Measurements from ENCODE around the gene MS4A18. TPM values are rescaled to one million over a fixed set of nuclear protein-coding genes. Genes with fewer than 3 reads are reported as not detected.

Gene MS4A18
- total and polyA plus RNA-seq, 10 of the 15 experiments (the other 5 are each of a cell fraction or from before 2014, with no cell fraction given) = not detected

DNA sequence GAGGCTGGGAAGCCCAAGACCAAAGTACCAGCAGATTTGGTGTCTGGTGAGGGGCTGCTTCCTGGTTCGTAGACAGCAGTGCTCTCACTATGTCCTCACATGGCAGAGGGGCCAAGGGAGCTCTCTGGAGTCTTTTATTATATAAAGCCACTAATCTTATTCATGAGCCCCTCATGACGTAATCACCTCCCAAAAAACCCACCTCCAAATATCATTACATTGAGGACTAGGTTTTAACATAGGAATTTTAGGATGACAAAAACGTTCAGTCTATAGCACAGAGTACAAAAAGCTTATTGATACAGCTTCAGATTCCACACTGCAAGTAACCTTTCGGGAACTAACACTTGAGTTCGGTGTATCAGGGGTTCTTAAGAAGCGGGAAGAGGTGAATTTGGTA lies 4.1 kb upstream of the MS4A18 start:
- Histone ChIP-seq H2AFZ (ENCODE audit: control insufficient read depth, low read depth, low read length) (no peak overlapping the region), H3K9me3 (replicated peaks; ENCODE audit: control insufficient read depth, insufficient read depth, low read length) (peaks cover 6% of the 10 kb centered on the region; the same call in 2 of the 3 replicates), H3K27ac (ENCODE audit: control insufficient read depth, insufficient read depth) (no peak overlapping the region), H3K27me3 (replicated peaks in 1 of 2; ENCODE audit: control insufficient read depth in 2 of 2, insufficient read depth in 2 of 2, low read length in 1 of 2) (no peaks in the 10 kb centered on the region; a peak in 1 of 4 replicates), H3K9ac (ENCODE audit: control insufficient read depth, insufficient read depth, low read length) (no peak overlapping the region), H3K4me2 (ENCODE audit: control insufficient read depth, insufficient read depth) (no peak overlapping the region), H4K20me1 (ENCODE audit: control insufficient read depth, insufficient read depth) (no peaks in the 10 kb centered on the region), H3K36me3 (ENCODE audit: control insufficient read depth in 2 of 2, insufficient read depth in 2 of 2, low read length in 1 of 2) (no peaks in the 10 kb centered on the region), H3K4me1 (ENCODE audit: control insufficient read depth, insufficient read depth, low read length) (no peaks in the 10 kb centered on the region), H3K79me2 (ENCODE audit: control insufficient read depth, insufficient read depth, low read length) (no peaks in the 10 kb centered on the region), H3K4me3 (no peak overlapping the region)
- POLR2A ChIA-PET = no interaction called here
- WGBS (ENCODE audit: insufficient coverage, insufficient replicate concordance, low lambda C conversion rate, missing lambda C conversion rate) = 54% methylated on average over 6 of the region's 6 CpGs
- RAD21 ChIA-PET (ENCODE audit: unreplicated experiment) = no interaction called here
- CTCF ChIA-PET = no interaction called here
- no peak for DNase-seq (ENCODE audit: low read depth, low spot score)
- SMC1A ChIA-PET (ENCODE audit: uncharacterized antibody, unreplicated experiment) = no interaction called here
- ATAC-seq = no peak
- no TSS peak for BruUV-seq (replicated peaks)
- in situ Hi-C loops (cut with MboI) (no loop called here), intact Hi-C loops (cut with micrococcal nuclease; ENCODE audit: unreplicated experiment) (no loop called here)
- no peak for FAIRE-seq
- TF ChIP-seq, protein P1, sequence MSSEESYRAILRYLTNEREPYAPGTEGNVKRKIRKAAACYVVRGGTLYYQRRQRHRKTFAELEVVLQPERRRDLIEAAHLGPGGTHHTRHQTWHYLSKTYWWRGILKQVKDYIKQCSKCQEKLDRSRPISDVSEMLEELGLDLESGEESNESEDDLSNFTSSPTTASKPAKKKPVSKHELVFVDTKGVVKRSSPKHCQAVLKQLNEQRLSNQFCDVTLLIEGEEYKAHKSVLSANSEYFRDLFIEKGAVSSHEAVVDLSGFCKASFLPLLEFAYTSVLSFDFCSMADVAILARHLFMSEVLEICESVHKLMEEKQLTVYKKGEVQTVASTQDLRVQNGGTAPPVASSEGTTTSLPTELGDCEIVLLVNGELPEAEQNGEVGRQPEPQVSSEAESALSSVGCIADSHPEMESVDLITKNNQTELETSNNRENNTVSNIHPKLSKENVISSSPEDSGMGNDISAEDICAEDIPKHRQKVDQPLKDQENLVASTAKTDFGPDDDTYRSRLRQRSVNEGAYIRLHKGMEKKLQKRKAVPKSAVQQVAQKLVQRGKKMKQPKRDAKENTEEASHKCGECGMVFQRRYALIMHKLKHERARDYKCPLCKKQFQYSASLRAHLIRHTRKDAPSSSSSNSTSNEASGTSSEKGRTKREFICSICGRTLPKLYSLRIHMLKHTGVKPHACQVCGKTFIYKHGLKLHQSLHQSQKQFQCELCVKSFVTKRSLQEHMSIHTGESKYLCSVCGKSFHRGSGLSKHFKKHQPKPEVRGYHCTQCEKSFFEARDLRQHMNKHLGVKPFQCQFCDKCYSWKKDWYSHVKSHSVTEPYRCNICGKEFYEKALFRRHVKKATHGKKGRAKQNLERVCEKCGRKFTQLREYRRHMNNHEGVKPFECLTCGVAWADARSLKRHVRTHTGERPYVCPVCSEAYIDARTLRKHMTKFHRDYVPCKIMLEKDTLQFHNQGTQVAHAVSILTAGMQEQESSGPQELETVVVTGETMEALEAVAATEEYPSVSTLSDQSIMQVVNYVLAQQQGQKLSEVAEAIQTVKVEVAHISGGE (CRISPR knock-in tag; IDR thresholded peaks at IDR 0.05) = no peak
- TF ChIP-seq POLR2AphosphoS5 (IDR thresholded peaks at IDR 0.05; ENCODE audit: low read length) = no peak
- no peak for TF ChIP-seq RAD51 (IDR thresholded peaks at IDR 0.05)
- TF ChIP-seq, protein P2, sequence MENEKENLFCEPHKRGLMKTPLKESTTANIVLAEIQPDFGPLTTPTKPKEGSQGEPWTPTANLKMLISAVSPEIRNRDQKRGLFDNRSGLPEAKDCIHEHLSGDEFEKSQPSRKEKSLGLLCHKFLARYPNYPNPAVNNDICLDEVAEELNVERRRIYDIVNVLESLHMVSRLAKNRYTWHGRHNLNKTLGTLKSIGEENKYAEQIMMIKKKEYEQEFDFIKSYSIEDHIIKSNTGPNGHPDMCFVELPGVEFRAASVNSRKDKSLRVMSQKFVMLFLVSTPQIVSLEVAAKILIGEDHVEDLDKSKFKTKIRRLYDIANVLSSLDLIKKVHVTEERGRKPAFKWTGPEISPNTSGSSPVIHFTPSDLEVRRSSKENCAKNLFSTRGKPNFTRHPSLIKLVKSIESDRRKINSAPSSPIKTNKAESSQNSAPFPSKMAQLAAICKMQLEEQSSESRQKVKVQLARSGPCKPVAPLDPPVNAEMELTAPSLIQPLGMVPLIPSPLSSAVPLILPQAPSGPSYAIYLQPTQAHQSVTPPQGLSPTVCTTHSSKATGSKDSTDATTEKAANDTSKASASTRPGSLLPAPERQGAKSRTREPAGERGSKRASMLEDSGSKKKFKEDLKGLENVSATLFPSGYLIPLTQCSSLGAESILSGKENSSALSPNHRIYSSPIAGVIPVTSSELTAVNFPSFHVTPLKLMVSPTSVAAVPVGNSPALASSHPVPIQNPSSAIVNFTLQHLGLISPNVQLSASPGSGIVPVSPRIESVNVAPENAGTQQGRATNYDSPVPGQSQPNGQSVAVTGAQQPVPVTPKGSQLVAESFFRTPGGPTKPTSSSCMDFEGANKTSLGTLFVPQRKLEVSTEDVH (IDR thresholded peaks at IDR 0.05; ENCODE audit: low read depth, partially characterized antibody) = no peak
- TF ChIP-seq POLR2AphosphoS2 (IDR thresholded peaks at IDR 0.05; ENCODE audit: low read depth, low read length) = no peak
- TF ChIP-seq, protein P3, sequence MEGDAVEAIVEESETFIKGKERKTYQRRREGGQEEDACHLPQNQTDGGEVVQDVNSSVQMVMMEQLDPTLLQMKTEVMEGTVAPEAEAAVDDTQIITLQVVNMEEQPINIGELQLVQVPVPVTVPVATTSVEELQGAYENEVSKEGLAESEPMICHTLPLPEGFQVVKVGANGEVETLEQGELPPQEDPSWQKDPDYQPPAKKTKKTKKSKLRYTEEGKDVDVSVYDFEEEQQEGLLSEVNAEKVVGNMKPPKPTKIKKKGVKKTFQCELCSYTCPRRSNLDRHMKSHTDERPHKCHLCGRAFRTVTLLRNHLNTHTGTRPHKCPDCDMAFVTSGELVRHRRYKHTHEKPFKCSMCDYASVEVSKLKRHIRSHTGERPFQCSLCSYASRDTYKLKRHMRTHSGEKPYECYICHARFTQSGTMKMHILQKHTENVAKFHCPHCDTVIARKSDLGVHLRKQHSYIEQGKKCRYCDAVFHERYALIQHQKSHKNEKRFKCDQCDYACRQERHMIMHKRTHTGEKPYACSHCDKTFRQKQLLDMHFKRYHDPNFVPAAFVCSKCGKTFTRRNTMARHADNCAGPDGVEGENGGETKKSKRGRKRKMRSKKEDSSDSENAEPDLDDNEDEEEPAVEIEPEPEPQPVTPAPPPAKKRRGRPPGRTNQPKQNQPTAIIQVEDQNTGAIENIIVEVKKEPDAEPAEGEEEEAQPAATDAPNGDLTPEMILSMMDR (IDR thresholded peaks at IDR 0.05 in 2 of 3, conservative IDR thresholded peaks at IDR 0.05 in 1 of 3; ENCODE audit: control insufficient read depth in 2 of 3, extremely low read depth in 1 of 3, insufficient read depth in 1 of 3, low read depth in 3 of 3, low read length in 3 of 3) = no peak
- TF ChIP-seq, protein P4, sequence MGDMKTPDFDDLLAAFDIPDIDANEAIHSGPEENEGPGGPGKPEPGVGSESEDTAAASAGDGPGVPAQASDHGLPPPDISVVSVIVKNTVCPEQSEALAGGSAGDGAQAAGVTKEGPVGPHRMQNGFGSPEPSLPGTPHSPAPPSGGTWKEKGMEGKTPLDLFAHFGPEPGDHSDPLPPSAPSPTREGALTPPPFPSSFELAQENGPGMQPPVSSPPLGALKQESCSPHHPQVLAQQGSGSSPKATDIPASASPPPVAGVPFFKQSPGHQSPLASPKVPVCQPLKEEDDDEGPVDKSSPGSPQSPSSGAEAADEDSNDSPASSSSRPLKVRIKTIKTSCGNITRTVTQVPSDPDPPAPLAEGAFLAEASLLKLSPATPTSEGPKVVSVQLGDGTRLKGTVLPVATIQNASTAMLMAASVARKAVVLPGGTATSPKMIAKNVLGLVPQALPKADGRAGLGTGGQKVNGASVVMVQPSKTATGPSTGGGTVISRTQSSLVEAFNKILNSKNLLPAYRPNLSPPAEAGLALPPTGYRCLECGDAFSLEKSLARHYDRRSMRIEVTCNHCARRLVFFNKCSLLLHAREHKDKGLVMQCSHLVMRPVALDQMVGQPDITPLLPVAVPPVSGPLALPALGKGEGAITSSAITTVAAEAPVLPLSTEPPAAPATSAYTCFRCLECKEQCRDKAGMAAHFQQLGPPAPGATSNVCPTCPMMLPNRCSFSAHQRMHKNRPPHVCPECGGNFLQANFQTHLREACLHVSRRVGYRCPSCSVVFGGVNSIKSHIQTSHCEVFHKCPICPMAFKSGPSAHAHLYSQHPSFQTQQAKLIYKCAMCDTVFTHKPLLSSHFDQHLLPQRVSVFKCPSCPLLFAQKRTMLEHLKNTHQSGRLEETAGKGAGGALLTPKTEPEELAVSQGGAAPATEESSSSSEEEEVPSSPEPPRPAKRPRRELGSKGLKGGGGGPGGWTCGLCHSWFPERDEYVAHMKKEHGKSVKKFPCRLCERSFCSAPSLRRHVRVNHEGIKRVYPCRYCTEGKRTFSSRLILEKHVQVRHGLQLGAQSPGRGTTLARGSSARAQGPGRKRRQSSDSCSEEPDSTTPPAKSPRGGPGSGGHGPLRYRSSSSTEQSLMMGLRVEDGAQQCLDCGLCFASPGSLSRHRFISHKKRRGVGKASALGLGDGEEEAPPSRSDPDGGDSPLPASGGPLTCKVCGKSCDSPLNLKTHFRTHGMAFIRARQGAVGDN (IDR thresholded peaks at IDR 0.05) = no peak
- no peak for TF ChIP-seq LARP7 (IDR thresholded peaks at IDR 0.05)
- no peak for TF ChIP-seq IKZF2 (IDR thresholded peaks at IDR 0.05)
- TF ChIP-seq RB1 (IDR thresholded peaks at IDR 0.05; ENCODE audit: borderline replicate concordance) = no peak
- no peak for TF ChIP-seq MYC (IDR thresholded peaks at IDR 0.05; ENCODE audit: insufficient read depth, insufficient read length, insufficient replicate concordance, low read length, severe bottlenecking)
- TF ChIP-seq NR2F1 (conservative IDR thresholded peaks at IDR 0.05) = no peak
